Sigmoid colon (tissue), 4 donors: Measurements from ENCODE around the gene RNU11.

Experiments used
- EP300 ChIP-seq, 4 donors: sonication (generic); formaldehyde crosslinking; IDR thresholded peaks; one replicate each; pipeline ENCODE4 v1.6.1; 2017; ENCODE audit warnings: antibody characterized with exemption in 4 of 4
- POLR2A ChIP-seq, 2 donors: fragments of 450-650 bp; IDR thresholded peaks; one replicate each; pipeline ENCODE4 v1.6.1; 2016; ENCODE audit warnings: antibody characterized with exemption in 2 of 2, mild to moderate bottlenecking in 2 of 2, moderate library complexity in 2 of 2
- POLR2AphosphoS5 ChIP-seq, 4 donors: sonication (generic); formaldehyde crosslinking; IDR thresholded peaks; one replicate each; pipeline ENCODE4 v1.6.1; 2017; ENCODE audit warnings: antibody characterized with exemption in 4 of 4
- TF ChIP-seq, protein P1 (sequence below), 4 experiments: fragments of 450-650 bp in 3 of 4; fragments of 200-600 bp in 1 of 4; IDR thresholded peaks; one replicate each; pipeline ENCODE4 v1.5.1; 2016 to 2019; ENCODE audit warnings: antibody characterized with exemption in 4 of 4, mild to moderate bottlenecking in 3 of 4, moderate library complexity in 2 of 4

DNA sequence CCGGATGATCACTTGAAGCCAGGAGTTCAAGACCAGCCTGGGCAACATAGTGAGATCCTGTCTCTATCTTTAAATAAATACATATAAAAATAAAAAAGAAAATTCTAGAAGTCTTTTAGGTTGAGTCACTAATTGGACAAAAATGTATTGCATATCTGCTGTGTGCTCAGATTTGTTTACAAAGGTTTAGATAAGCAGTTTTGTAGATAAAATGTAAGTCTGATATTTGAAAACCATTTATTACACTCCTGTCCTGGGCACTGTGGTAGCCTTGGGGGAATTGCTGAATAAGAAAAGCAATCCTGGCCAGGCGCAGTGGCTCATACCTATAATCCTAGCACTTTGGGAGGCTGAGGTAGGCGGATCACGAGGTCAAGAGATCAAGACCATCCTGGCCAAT lies 31.8 kb downstream of the RNU11 start:
- TF ChIP-seq POLR2AphosphoS5 (IDR thresholded peaks at IDR 0.05) (no peak), EP300 (IDR thresholded peaks at IDR 0.05) (no peak), POLR2A (IDR thresholded peaks at IDR 0.05) (no peak)
- TF ChIP-seq, protein P1, sequence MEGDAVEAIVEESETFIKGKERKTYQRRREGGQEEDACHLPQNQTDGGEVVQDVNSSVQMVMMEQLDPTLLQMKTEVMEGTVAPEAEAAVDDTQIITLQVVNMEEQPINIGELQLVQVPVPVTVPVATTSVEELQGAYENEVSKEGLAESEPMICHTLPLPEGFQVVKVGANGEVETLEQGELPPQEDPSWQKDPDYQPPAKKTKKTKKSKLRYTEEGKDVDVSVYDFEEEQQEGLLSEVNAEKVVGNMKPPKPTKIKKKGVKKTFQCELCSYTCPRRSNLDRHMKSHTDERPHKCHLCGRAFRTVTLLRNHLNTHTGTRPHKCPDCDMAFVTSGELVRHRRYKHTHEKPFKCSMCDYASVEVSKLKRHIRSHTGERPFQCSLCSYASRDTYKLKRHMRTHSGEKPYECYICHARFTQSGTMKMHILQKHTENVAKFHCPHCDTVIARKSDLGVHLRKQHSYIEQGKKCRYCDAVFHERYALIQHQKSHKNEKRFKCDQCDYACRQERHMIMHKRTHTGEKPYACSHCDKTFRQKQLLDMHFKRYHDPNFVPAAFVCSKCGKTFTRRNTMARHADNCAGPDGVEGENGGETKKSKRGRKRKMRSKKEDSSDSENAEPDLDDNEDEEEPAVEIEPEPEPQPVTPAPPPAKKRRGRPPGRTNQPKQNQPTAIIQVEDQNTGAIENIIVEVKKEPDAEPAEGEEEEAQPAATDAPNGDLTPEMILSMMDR (IDR thresholded peaks at IDR 0.05): no peak
